HG03442 (cell line): ENCODE results near the gene HK2.
A peak's percentile ranks its signal among the peaks of the same experiment; 100 is the strongest.
"Not testable (repeated sequence)": the region's sequence is repeated elsewhere in the genome, so short reads cannot be mapped to it uniquely, and the experiment has no call there.

ENCODE experiments used
- ATAC-seq: cut with Tn5 transposase; IDR thresholded peaks from one replicate; pipeline ENCODE4 v1.9.1; 2021; ENCODE audit warnings: mild to moderate bottlenecking, moderate library complexity; ENCODE audit not compliant: unreplicated experiment

Gene HK2

DNA sequence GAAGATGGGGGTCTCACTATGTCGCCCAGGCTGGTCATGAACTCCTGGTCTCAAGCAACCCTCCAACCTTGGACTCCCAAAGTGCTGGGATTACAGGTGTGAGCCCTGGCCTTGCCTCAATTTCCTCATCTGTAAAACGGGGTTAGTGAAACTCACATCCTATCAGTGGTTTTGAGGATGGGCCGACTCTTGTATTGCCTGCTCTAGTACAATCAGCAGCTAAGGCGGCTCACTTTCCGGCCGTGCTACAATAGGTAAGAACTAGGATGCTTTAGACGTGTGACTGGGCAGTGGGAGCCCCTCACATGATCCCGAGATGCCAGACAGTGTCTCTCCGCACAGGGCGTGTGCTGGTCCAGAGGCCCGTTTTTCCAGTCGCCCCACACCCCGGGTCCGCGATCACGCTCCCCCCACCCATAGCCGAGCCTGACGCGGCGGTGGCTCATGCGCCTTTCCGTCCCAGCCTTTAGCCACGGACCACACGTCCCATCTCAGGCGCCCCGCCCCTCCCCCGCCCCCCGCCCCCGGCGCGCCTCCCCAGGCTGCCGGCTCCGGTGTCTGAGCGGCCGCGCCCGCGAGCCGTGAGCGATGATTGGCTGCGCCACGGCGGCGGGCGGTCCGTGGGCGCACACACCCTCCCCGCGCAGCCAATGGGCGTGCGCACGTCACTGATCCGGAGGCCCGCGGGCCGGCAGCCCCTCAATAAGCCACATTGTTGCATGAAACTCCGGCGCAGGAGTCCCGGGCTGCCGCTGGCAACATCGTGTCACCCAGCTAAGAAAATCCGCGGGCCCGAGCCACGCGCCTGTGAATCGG, at the start of gene HK2:
Gene HK2, plus strand, starts transcription at position 710 of the 816 bp plus-strand sequence. CDS start 454 bp downstream, outside the sequence.
- ATAC-seq, result peak; percentile 79

GRCh38 chr2:74789271-74789670, 44.7 kb upstream of the HK2 start:
- no peak for ATAC-seq

DNA sequence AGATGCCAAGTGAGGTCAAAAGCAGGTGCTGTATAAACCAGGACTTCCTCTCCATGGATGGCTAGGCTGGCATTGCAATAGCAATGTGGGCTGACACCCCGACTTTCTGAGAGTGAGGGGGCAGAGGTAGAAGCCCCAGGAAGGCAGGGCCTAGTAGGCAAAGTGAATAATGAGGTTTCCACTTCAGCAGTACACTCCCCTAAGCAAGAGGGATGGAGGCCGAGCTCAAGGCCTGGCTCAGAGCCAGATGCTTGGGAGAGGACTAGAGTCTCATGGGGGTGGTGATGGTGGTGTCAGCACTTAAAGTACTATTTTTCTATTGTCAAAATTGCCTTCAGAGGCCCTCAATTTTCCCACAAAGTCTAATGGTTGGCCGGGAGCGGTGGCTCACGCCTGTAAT, 41.6 kb upstream of the HK2 start:
- ATAC-seq, result no peak

DNA sequence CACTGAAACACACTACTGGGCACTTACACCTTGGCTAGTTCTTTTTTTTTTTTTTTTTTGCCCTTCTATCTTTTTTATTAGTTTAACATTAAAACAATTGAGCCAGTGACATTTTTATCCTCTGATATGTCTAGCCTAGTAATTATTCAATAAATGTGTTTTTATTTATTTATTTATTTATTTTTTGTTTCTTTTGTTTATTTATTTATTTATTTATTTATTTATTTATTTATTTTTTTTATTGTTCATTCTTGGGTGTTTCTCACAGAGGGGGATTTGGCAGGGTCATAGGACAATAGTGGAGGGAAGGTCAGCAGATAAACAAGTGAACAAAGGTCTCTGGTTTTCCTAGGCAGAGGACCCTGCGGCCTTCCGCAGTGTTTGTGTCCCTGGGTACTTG, 39.0 kb upstream of the HK2 start:
- ATAC-seq, result not testable (repeated sequence)

GRCh38 chr2:74806355-74806839, 27.5 kb upstream of the HK2 start:
- ATAC-seq, result no peak

DNA sequence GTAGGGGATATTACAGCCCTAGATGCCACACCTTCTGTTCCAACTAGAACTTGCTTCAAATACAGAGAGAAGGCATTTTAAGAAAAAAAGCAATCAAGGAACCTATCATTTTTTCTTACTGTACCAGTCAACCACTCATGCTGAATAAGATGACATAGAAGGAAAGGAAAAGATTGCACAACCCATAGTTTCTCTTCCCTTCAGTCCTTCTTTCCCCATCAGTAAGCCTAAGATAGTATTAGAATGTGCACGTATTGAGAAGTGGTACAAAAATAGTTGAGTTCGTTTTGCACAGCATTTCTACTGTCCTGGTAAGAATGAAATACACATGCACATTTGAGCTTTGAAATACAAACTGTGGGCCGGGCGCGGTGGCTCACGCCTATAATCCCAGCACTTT, 27.0 kb upstream of the HK2 start:
- ATAC-seq, result no peak

DNA sequence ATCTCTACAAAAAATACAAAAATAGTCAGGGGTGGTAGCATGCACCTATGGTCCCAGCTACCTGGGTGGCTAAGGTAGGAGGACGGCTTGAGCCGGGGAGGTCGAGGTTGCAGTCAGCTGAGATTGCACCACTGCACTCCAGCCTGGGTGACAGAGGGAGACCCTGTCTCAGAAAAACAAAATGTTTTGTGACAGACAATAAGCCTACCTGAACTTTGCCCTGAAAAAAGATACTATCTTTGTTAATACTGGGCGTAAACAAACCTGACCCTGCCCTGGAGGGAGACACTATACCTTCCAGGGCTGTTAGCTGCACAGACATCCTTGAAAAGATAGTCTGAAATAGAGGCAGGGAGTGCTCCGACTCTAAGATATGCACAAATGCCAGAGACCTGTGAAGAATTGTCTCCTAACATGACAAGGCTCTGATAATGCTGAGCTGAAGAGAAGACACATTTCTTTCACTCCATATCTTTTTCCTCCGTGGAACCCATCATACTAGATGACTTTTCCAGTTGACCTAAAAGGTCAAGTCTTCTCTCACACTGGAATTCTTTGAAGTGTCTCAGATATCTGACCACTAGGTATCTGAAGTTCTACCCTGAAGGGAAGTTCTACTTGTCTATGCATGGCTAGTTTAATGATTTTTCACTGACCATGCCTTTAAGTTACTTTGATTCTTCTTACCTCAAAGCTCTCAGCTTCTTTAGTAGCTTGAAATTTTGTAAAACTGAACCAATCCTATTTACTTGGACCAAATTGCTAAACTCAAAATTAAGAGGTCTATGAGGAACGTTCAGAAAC, 20.9 kb upstream of the HK2 start:
- ATAC-seq, result no peak

GRCh38 chr2:74814102-74814501, 19.8 kb upstream of the HK2 start:
- no peak for ATAC-seq

- no peak for ATAC-seq
Observed at GRCh38 chr2:74815941-74816340, 18.0 kb upstream of the HK2 start.

- no peak for ATAC-seq
Observed at GRCh38 chr2:74816540-74817303, 17.2 kb upstream of the HK2 start.

GRCh38 chr2:74817304-74817675, 16.6 kb upstream of the HK2 start:
- no peak for ATAC-seq

- ATAC-seq, result no peak
Observed at GRCh38 chr2:74819702-74820101, 14.2 kb upstream of the HK2 start.

GRCh38 chr2:74821177-74822126, 12.5 kb upstream of the HK2 start:
- ATAC-seq, result no peak

GRCh38 chr2:74822771-74823566, 11.0 kb upstream of the HK2 start:
- no peak for ATAC-seq

- no peak for ATAC-seq
Observed at GRCh38 chr2:74824679-74825078, 9.2 kb upstream of the HK2 start.

- no peak for ATAC-seq
Observed at GRCh38 chr2:74828543-74828942, 5.4 kb upstream of the HK2 start.

DNA sequence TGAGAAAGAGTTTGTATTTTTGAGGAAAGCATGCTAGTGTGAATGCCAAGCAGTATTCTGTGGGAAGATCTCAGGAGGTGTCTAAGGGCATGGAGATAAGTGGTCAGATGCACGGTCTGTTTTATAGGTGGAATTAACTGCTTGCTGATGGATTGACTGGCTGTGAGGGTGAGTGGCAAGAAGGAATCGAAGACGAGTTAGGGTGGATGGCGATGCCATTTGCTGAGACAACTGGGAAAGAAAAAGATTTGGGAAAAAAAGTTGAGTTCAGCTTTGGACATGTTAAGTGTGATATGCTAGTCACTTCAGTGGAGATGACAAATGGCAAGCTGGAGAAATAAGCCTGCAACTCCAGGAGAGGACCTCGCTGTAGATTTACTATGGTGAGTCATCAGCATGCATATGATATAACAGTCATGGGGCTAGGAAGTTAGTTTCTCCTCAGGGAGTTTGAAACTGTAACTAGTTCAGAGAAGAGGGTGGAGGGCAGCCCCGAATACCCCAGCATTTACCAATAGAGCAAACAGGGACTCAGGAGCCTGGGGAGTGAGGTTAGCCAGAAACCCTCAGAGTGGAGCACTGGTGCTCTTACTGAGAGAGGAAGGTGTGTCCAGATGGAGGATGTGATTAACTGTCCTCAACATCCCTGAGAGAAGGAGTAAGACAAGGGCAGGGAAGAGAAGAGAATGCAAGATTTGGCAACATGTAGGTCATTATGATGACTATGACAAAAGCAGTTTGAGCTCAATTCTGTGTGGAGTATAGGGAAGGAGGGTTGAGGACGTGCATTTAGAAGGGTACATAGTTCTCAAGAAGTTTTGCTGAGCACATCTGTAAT, 2.0 kb upstream of the HK2 start:
- ATAC-seq, result no peak

GRCh38 chr2:74834234-74834791, 386 bp downstream of the HK2 start:
- ATAC-seq, result peak; percentile 2
